Keratinocyte (primary cell): Measurements from ENCODE around the gene CASZ1.

Experiments used
- CTCF ChIP-seq, 3 experiments: IDR thresholded peaks in 1 of 3; conservative IDR thresholded peaks in 1 of 3; optimal IDR thresholded peaks in 1 of 3; 2 replicates in 2 of 3; 3 replicates in 1 of 3; pipeline versions ENCODE3 to v1.5.1; 2011; ENCODE audit warnings: low read length in 3 of 3, mild to moderate bottlenecking in 3 of 3, moderate library complexity in 2 of 3, control low read depth in 1 of 3, inconsistent platforms in 1 of 3; ENCODE audit not compliant: insufficient read depth in 2 of 3; ENCODE audit errors: extremely low read depth in 1 of 3
- EZH2 ChIP-seq: IDR thresholded peaks from one replicate; pipeline ENCODE4 v1.6.1; 2012; ENCODE audit warnings: inconsistent platforms, mild to moderate bottlenecking, low read length, moderate library complexity

- TF ChIP-seq CTCF (optimal IDR thresholded peaks at IDR 0.05 in 1 of 3, IDR thresholded peaks at IDR 0.05 in 1 of 3, conservative IDR thresholded peaks at IDR 0.05 in 1 of 3; ENCODE audit: extremely low read depth in 1 of 3, insufficient read depth in 2 of 3, low read length in 3 of 3) (no peak), EZH2 (no peak)
Measured at GRCh38 chr1:10640843-10641553, 155.4 kb downstream of the CASZ1 start.
